WERI-Rb-1 (cell line): ENCODE results near the gene PCDHGA10.
"Not testable (repeated sequence)": the region's sequence is repeated elsewhere in the genome, so short reads cannot be mapped to it uniquely, and the experiment has no call there.

ENCODE experiments used
- DNase-seq: peaks from one replicate; pipeline ENCODE4 v3.0.0-alpha.2; 2020
- H3K27ac ChIP-seq: fragments of 250-450 bp; sonication (Bioruptor Pico); 2 replicates; pipeline ENCODE4 v1.5.1; 2020; ENCODE audit warnings: mild to moderate bottlenecking, moderate library complexity
- H3K27me3 ChIP-seq: fragments of 250-450 bp; sonication (Bioruptor Pico); 2 replicates; pipeline ENCODE4 v1.5.1; 2021; ENCODE audit warnings: mild to moderate bottlenecking, low read depth, moderate library complexity; ENCODE audit not compliant: insufficient read depth, severe bottlenecking
- H3K36me3 ChIP-seq: fragments of 250-450 bp; sonication (Bioruptor Pico); 2 replicates; pipeline ENCODE4 v1.5.1; 2020; ENCODE audit warnings: mild to moderate bottlenecking, moderate library complexity
- H3K4me3 ChIP-seq: 2 replicates; pipeline ENCODE4 v1.5.1; 2011; ENCODE audit warnings: low read depth, mild to moderate bottlenecking, control low read depth, low read length
- H3K9me3 ChIP-seq: fragments of 250-450 bp; sonication (Bioruptor Pico); 2 replicates; pipeline ENCODE4 v1.5.1; 2021; ENCODE audit warnings: mild to moderate bottlenecking, moderate library complexity; ENCODE audit not compliant: severe bottlenecking
- CTCF ChIP-seq: IDR thresholded peaks from 2 replicates; pipeline ENCODE4 v1.5.1; 2011; ENCODE audit warnings: low read depth, mild to moderate bottlenecking, control low read depth, inconsistent platforms, low read length

PCDHGA10 gene

GRCh38 chr5:141402553-141403243, 10.1 kb upstream of the PCDHGA10 start, which contains the start of gene PCDHGA9:
Gene PCDHGA9 (plus strand): TSS chr5:141402778. CDS start chr5:141402953, 175 bp downstream.
- no peaks in the 10 kb centered on the region for H3K27me3 ChIP-seq
- H3K36me3 ChIP-seq, result no peaks in the 10 kb centered on the region
- peak; percentile 30 for DNase-seq
- TF ChIP-seq CTCF, result peak; percentile 45
- H3K4me3 ChIP-seq, result no peak within 1 kb of the TSS
- peaks cover 4% of the 10 kb centered on the region for H3K9me3 ChIP-seq
- no peak within 1 kb of the TSS for H3K27ac ChIP-seq

- no peak for DNase-seq
- H3K27ac ChIP-seq, result no peak overlapping the region
- TF ChIP-seq CTCF, result no peak
- H3K9me3 ChIP-seq, result peaks cover 4% of the 10 kb centered on the region
- H3K36me3 ChIP-seq, result no peaks in the 10 kb centered on the region
- no peak overlapping the region for H3K4me3 ChIP-seq
- H3K27me3 ChIP-seq, result no peaks in the 10 kb centered on the region
Measured at GRCh38 chr5:141403387-141403786, 9.4 kb upstream of the PCDHGA10 start.

- H3K27ac ChIP-seq, H3K27me3 ChIP-seq, H3K4me3 ChIP-seq, H3K9me3 ChIP-seq, DNase-seq, H3K36me3 ChIP-seq: not testable (repeated sequence)
- TF ChIP-seq CTCF, result 0 out of 2 replicates have a peak, but pooled peaks have one; percentile 31
Measured at GRCh38 chr5:141407790-141408505, 4.8 kb upstream of the PCDHGA10 start, which contains the start of gene PCDHGB6. Gene PCDHGB6 (plus strand): TSS chr5:141408021. CDS start chr5:141408203, 182 bp downstream.

GRCh38 chr5:141409598-141410306, 3.0 kb upstream of the PCDHGA10 start:
- H3K4me3 ChIP-seq, result no peak overlapping the region
- H3K9me3 ChIP-seq, result peaks cover 3% of the 10 kb centered on the region

GRCh38 chr5:141411575-141411974, 1.2 kb upstream of the PCDHGA10 start:
- H3K27me3 ChIP-seq, result no peaks in the 10 kb centered on the region
- DNase-seq, result no peak
- TF ChIP-seq CTCF, result no peak
- H3K4me3 ChIP-seq, result no peak overlapping the region
- peaks cover 3% of the 10 kb centered on the region for H3K9me3 ChIP-seq
- H3K36me3 ChIP-seq, result no peaks in the 10 kb centered on the region
- H3K27ac ChIP-seq, result no peak overlapping the region

More at GRCh38 chr5:141409598-141410306, 3.0 kb upstream of the PCDHGA10 start:
- no peak for TF ChIP-seq CTCF
- H3K27me3 ChIP-seq, result no peaks in the 10 kb centered on the region
- H3K27ac ChIP-seq, result no peak overlapping the region
- no peaks in the 10 kb centered on the region for H3K36me3 ChIP-seq
- no peak for DNase-seq
